HCT116 (cell line): ENCODE results near the gene SIL1.

Experiments
- EZH2phosphoT487 ChIP-seq: fragments of 200-600 bp; IDR thresholded peaks from 2 replicates; pipeline ENCODE4 v1.6.1; 2018; ENCODE audit warnings: antibody characterized with exemption, borderline replicate concordance
- FOSL1 ChIP-seq: IDR thresholded peaks from 2 replicates; pipeline ENCODE4 v1.6.1; 2012; ENCODE audit warnings: low read depth
- JUND ChIP-seq: IDR thresholded peaks from 2 replicates; pipeline ENCODE4 v1.6.1; 2012
- POLR2A ChIP-seq: IDR thresholded peaks from 2 replicates; pipeline ENCODE4 v1.7.0; 2011; ENCODE audit warnings: borderline replicate concordance; ENCODE audit not compliant: insufficient read depth, insufficient read length; ENCODE audit errors: extremely low read depth
- POLR2AphosphoS5 ChIP-seq: IDR thresholded peaks from 2 replicates; pipeline ENCODE4 v1.6.1; 2011; ENCODE audit warnings: mild to moderate bottlenecking, low read depth, low read length, moderate library complexity
- RAD21 ChIP-seq: IDR thresholded peaks from 2 replicates; pipeline ENCODE4 v1.6.1; 2012; ENCODE audit warnings: low read depth, mild to moderate bottlenecking
- SP1 ChIP-seq: IDR thresholded peaks from 2 replicates; pipeline ENCODE4 v1.6.1; 2012; ENCODE audit warnings: low read depth
- YY1 ChIP-seq: IDR thresholded peaks from 2 replicates; pipeline ENCODE4 v1.6.1; 2011; ENCODE audit warnings: low read length, low read depth, moderate library complexity, mild to moderate bottlenecking; ENCODE audit not compliant: insufficient replicate concordance; ENCODE audit errors: extremely low read depth
- ZNF274 ChIP-seq: fragments of 200-500 bp; sonication (Bioruptor generic); IDR thresholded peaks from 2 replicates; pipeline ENCODE4 v1.6.1; 2014; ENCODE audit warnings: mild to moderate bottlenecking, low read depth, low read length, inconsistent platforms
- TF ChIP-seq, protein P1 (sequence below), 3 experiments: fragments of 200-600 bp in 1 of 3; sonication (generic) in 1 of 3; IDR thresholded peaks in 2 of 3; conservative IDR thresholded peaks in 1 of 3; 2 replicates each; pipeline ENCODE4 v1.5.1; 2012 to 2017; ENCODE audit warnings: low read depth in 2 of 3, low read length in 2 of 3, antibody characterized with exemption in 1 of 3, borderline replicate concordance in 1 of 3, control low read depth in 1 of 3, mild to moderate bottlenecking in 1 of 3, mixed read lengths in 1 of 3, mixed run types in 1 of 3, moderate library complexity in 1 of 3; ENCODE audit not compliant: insufficient read depth in 1 of 3
- TF ChIP-seq, protein P2 (sequence below): IDR thresholded peaks from 2 replicates; pipeline ENCODE4 v1.6.1; 2012

DNA sequence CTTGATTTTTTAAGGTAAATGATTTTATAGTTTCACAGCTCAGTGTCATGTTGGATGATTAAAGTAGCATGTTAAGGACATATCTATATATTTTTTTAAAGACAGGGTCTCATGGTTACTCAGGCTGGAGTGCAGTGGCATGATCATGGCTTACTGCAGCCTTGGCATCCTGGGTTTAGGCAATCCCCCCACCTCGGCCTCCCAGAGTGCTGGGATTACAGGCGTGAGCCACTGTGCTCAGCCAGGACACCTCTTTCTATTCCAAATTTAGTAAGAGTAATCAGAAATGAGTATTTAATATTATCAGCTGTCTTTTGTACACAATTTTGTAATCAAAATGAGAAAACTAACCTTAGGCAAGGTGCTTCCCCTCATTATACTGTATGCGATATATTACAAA is 284.4 kb downstream of the SIL1 start:
- TF ChIP-seq, protein P1, sequence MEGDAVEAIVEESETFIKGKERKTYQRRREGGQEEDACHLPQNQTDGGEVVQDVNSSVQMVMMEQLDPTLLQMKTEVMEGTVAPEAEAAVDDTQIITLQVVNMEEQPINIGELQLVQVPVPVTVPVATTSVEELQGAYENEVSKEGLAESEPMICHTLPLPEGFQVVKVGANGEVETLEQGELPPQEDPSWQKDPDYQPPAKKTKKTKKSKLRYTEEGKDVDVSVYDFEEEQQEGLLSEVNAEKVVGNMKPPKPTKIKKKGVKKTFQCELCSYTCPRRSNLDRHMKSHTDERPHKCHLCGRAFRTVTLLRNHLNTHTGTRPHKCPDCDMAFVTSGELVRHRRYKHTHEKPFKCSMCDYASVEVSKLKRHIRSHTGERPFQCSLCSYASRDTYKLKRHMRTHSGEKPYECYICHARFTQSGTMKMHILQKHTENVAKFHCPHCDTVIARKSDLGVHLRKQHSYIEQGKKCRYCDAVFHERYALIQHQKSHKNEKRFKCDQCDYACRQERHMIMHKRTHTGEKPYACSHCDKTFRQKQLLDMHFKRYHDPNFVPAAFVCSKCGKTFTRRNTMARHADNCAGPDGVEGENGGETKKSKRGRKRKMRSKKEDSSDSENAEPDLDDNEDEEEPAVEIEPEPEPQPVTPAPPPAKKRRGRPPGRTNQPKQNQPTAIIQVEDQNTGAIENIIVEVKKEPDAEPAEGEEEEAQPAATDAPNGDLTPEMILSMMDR (IDR thresholded peaks at IDR 0.05 in 2 of 3, conservative IDR thresholded peaks at IDR 0.05 in 1 of 3; ENCODE audit: borderline replicate concordance in 1 of 3, insufficient read depth in 1 of 3, low read depth in 2 of 3, low read length in 2 of 3) = no peak
- no peak for TF ChIP-seq POLR2A
- TF ChIP-seq FOSL1 = no peak
- no peak for TF ChIP-seq RAD21
- TF ChIP-seq POLR2AphosphoS5 = no peak
- no peak for TF ChIP-seq SP1
- no peak for TF ChIP-seq JUND
- TF ChIP-seq YY1 = no peak
- no peak for TF ChIP-seq ZNF274
- TF ChIP-seq, protein P2, sequence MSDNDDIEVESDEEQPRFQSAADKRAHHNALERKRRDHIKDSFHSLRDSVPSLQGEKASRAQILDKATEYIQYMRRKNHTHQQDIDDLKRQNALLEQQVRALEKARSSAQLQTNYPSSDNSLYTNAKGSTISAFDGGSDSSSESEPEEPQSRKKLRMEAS = no peak
- no peak for TF ChIP-seq EZH2phosphoT487
